ENCODE measurements around the gene SLC30A9.

The SLC30A9 gene

GRCh38 chr4:42136371-42136770 is 146.0 kb downstream of the SLC30A9 start:
- no peak for DNase-seq (ENCODE audit: low read depth, low spot score)
